ENCODE data around the gene SLX4. TPM values are rescaled to one million over a fixed set of nuclear protein-coding genes. Genes with fewer than 3 reads are reported as not detected.

The SLX4 gene
- total RNA-seq, 1 experiment from 2014 or later: 7.0 TPM

DNA sequence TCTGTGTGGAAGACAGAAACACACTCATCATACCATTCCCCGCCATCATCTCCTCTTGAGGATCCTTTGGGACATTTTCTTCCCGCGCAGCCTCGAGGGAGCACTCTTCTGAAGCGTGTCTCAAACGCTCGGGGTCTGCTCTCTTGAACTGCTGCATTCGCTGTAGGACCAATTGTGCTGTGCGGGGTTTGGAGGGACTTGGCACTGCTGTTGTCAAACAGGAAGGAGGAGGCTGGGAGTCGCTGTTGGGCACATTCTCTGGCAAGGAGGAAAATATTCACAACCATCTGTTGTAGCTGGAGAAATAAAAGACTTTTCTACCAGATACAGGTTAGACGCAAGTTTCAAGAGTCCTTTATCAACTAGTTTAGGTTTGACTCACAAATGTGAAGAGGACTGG lies 5.0 kb downstream of the SLX4 start (continued):
- no peak for TF ChIP-seq REST (IDR thresholded peaks at IDR 0.05; ENCODE audit: low read depth)

- Histone ChIP-seq H3K4me3 (replicated peaks in 1 of 2; ENCODE audit: low read depth in 1 of 2, low read length in 2 of 2) (no peak overlapping the region), H3K4me1 (ENCODE audit: control insufficient read depth in 1 of 2, insufficient read depth in 2 of 2, low read length in 2 of 2) (no peaks in the 10 kb centered on the region), H3K79me2 (ENCODE audit: insufficient read depth, low read length) (no peaks in the 10 kb centered on the region), H3K27ac (ENCODE audit: low read depth, low read length) (no peak overlapping the region), H3K9me2 (ENCODE audit: insufficient read depth) (no peaks in the 10 kb centered on the region), H3K36me3 (ENCODE audit: control insufficient read depth in 1 of 2, insufficient read depth in 2 of 2, low read length in 2 of 2) (peaks cover 0 to 32% of the 10 kb centered on the region in 2 experiments; a peak in 1 of 4 replicates), H3K27me3 (ENCODE audit: insufficient read depth, low read length) (no peaks in the 10 kb centered on the region), H3K9me3 (ENCODE audit: control insufficient read depth in 1 of 2, insufficient read depth in 1 of 2, low read depth in 1 of 2, low read length in 2 of 2) (peaks cover 0 to 7% of the 10 kb centered on the region in 2 experiments; a peak in 1 of 4 replicates), H4K20me1 (ENCODE audit: insufficient read depth) (no peaks in the 10 kb centered on the region), H3K4me2 (ENCODE audit: low read length) (no peak overlapping the region), H2AFZ (ENCODE audit: low read depth, low read length, poor library complexity, severe bottlenecking) (no peak overlapping the region), H3K9ac (ENCODE audit: low read length) (no peak overlapping the region)
- intact Hi-C loops (cut with micrococcal nuclease): no loop called here
- BruUV-seq (replicated peaks): no TSS peak
- DNase-seq (ENCODE audit: low read depth, low spot score) (no peak), ATAC-seq (no peak)
- POLR2A ChIA-PET: no interaction called here
- CTCF ChIA-PET: no interaction called here
- RAD21 ChIA-PET (ENCODE audit: low non-redundant PET in 1 of 2, low total read pairs in 2 of 2, uncharacterized antibody in 2 of 2, unreplicated experiment in 2 of 2): no interaction called here
- TF ChIP-seq SP1 (IDR thresholded peaks at IDR 0.05; ENCODE audit: low read depth): no peak
- TF ChIP-seq, protein P1, sequence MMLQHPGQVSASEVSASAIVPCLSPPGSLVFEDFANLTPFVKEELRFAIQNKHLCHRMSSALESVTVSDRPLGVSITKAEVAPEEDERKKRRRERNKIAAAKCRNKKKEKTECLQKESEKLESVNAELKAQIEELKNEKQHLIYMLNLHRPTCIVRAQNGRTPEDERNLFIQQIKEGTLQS (IDR thresholded peaks at IDR 0.05): no peak
- no peak for TF ChIP-seq ZFX (IDR thresholded peaks at IDR 0.05)
Measured at GRCh38 chr16:3602320-3602653, 9.1 kb downstream of the SLX4 start.
